ENCODE results near the gene RNGTT.

The RNGTT gene

DNA sequence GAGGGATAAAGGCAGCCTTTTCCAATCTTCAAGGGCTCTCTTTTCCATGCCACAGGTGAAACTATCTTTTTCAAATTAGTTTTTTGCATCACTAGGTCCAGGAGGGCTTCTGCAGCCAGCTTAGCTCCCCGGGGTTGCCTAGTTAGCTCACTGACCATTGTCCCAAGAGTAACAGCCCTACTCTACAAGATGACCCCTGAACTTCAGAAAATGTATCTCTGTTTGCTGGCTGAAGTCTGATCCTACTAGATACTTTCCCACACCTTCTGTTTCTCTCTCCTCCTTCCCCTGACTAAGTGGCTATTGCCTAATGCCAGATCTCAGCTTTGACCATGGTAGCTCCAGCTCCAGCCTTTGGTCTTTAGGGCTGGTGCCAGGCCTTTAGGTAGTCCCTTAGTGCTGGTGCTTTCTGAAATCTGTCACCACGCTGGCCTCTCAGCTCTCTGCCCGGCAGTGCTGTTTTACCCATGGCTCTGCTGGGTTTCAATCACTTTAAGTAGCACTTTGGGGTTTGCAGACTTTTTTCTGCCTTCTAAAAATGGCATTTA, 255.1 kb downstream of the RNGTT start:
- FAIRE-seq: no peak

DNA sequence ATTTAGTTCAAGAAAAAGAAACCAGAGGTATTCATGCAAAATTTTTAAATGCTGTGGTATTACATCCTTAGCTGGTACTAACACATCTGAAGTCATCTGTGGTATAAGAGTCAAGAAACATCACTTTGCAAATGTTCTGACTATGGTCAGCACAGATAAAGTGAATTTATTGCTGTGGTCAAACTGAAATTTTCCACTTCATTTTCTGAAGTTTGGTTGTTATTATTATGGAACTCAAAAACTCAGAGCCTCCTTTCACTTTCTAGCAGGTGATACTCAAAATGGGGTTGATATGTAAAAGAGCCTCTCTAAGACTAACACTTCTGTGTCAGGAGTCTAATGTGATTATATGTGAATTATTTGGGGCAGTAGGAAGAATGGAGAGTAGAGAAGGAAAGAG, 257.8 kb downstream of the RNGTT start:
- FAIRE-seq: no peak

DNA sequence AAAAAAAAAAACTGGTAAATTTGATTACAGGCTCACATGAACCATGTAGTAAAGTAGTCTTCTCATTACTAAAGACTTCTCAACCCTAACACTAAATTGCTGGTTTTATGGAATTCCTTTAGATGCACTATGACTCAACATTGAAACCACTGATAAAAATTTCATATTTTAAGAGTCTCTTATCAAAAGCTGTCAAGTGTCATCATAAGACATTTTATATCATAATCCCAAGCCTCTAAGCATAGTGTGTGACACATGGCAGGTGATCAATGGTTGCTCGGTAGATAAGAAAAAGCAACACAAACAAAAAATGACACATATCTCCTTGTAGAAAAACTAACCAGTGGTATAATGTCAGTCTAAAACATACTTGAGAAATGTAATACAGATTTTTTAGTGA, 258.4 kb downstream of the RNGTT start:
- no peak for FAIRE-seq

DNA sequence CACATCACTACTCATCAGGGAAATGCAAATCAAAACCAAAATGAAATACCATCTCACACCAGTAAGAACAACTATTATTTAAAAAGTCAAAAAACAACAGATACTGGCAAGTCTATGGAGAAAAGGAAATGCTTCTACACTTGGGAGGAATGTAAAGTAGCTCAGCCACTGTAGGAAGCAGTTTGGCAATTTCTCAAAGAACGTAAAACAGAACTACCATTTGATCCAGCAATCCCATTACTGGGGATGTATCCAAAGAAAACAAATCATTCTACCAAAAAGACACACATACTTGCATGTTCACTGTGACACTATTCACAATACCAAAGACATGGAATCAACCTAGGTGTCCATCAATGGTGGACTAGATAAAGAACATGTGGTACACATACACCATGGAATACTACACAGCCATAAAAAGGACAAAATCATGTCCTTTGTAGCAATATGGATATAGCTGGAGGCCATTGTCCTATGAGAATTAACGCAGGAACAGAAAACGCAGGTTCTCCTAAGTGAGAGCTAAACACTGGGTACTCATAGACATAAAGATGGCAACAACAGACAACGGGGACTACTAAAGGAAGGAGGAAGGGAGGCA, 260.4 kb downstream of the RNGTT start:
- FAIRE-seq: no peak

DNA sequence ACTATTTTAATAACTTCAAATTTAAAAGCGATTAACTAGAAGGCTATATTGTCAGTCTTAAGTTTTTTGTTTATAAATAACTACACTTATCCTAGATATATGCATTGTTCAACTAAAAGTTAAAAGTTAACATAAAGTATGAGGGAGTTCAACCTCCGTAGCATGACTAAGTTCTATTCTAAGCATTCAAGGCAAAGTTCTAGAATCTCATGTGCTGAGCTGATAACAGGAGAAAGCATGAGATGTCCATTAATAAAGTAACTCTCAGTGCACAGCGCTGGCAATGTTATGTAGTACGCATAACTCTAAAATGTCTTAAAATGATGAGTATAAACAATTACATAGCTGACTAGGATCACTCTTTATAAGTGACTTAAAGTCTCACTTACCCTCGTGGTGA, 264.8 kb downstream of the RNGTT start:
- FAIRE-seq: peak; percentile 63

DNA sequence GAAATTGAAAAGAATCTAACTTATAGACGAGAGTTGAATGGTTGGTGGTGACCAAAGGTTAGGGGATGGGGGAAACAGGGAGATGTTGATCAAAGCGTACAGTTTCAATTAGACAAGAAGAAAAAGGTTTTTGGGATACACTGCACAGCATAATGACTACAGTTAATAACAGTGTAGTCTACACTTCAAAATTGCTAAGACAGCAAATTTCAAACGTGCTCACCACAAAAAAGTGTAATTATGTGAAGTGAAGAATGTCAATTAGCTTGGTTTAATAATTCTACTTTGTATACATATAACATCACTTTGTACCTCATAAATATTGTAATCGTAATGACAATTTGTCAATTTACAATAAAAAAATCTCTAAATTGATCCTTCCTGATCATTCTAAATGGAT, 267.5 kb downstream of the RNGTT start:
- peak; percentile 28 for FAIRE-seq

DNA sequence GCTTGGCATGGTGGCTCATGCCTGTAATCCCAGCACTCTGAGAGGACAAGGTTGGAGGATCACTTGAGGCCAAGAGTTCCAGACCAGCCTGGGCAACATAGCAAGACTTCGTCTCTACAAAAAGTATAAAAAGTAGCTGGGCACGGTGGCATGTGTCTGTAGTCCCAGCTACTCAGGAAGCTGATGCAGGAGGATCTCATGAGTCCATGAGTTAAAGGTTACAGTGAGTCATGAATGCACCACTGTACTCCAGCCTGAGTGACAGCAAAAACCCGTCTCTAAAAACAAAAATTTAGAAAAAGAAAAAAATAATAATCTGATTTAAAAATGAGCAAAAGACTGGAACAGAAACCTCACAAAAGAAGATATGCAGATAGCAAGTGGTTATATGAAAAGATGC, 279.7 kb downstream of the RNGTT start:
- FAIRE-seq: no peak

DNA sequence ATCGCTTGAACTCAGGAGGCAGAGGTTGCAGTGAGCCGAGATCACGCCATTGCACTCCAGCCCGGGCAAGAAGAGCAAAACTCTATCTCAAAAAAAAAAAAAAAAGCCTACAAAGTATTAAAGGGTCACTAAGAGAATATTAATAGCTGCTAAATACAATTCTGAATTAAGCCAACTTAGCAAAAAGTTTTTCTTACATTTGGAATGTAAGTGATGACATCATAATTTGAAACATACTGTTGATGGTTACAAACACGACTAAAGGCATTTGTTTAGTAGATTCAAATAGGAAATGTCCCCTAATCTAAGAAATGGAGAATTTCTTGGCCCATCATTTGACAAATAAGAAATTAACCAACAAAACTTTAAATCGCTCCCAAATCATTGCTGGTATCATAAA, 282.8 kb downstream of the RNGTT start:
- no peak for FAIRE-seq

DNA sequence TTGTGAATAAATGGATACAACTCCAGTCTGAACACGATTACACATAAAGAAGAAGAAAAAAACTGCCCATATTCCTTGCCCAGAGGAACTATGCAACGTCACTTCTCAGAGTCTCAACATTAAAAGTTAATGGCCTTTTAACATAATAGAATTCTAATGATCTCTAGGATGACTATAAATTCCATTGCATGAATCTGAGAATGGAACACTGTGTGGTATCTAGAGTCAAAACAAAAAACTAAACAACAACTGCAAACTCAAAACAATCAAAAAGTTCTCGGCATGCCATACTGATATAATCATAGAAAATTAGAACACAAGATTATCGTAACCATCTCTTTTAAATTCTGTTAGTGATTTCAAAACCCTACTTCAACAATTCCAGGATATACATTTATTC, 283.6 kb downstream of the RNGTT start:
- no peak for FAIRE-seq

DNA sequence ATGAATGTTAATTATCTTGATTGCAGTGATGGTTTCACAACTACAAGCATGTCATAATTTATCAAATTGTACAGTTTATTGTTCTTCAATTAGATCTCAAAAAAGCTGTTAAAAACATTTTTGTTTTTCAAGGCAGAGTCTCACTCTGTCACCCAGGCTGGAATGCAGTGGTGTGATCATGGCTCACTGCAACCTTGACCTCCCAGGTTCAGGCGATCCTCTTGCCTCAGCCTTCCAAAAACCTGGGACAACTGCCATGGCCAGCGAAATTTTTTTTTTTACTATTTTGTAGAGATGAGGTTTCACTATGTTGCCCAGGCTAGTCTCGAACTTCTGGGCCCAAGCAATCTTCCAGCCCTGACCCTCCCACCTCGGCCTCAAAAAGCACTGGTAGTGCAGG, 286.1 kb downstream of the RNGTT start:
- FAIRE-seq: no peak

DNA sequence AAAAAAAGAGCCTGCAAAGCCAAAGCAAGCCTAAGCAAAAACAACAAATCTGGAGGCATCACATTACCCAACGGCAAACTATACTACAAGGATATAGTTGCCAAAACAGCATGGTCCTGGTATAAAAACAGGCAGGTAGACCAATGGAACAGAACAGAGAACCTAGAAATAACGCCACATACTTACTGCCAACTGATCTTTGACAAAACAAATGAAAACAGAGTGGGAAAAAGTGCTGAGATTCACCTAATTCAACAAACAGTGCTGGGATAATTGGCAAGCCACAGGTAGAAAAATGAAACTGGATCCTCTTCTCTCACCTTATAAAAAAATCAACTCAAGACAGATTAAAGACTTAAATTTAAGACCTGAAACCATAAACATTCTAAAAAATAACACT, 291.8 kb downstream of the RNGTT start:
- FAIRE-seq: no peak

DNA sequence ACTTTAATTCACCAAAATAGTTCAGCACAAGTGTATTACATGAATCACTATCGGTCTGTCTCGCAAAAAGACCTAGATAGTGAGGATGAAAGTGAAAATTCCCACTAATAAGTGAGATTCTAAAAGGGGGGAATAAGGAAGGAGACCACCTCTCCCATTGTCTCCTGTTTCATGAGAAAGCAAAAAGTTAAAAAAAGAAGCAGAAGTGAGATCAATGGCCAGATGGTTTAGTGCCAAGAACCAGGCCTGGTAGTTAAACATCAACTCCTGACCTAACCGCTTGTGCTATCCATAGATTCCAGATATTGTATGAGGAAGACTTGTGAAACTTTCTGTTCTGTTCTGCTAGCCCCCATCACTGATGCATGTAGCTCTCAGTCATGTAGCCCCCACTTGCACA, 293.0 kb downstream of the RNGTT start:
- no peak for FAIRE-seq

DNA sequence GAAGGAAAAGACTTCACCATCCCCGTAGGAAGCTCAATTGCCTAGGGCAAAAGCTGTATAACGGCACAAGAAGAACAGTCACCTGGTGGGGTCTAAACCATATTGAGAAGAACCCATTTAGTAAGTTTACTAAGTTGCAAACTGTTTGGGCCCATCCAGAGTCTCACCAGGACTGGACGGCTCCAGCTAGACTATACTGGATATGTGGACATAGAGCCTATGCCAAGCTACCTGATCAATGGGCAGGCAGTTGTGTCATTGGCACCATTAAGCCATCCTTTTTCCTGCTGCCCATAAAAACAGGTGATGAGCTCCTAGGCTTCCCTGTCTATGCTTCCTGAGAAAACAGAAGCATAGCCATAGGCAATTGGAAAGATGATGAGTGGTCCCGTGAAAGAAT, 293.9 kb downstream of the RNGTT start:
- no peak for FAIRE-seq

DNA sequence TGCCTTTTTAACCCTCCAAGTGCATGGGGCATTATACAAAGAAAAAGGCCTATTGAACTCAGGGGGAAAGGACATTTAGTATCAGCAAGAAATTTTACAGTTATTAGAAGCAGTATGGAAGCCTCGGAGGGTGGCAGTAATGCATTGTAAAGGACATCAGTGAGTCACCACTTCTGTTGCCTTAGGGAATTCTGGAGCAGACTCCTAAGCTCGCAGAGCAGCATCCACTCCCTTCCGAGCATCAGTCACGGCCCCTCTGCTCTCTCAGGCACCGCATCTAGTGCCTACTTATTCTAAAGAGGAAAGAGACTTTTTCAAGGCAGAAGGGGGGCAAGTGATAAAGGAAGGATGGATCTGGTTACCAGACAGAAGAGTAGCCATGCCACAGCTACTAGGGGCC, 296.5 kb downstream of the RNGTT start:
- FAIRE-seq: no peak

DNA sequence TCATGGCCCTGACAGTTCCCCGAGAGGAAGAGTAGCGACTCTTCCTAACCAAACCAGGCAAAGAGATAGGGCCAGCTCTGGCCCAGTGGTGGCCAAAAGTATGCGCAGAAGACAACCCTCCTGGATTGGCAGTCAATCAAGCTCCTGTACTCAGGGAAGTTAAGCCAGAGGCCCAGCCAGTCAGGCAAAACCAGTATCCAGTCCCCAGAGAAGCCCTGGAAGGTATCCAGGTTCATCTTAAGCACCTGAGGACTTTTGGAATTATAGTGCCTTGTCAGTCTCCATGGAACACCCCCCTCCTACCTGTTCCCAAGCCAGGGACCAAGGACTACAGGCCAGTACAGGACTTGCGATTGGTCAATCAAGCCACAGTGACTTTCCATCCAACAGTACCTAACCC, 298.3 kb downstream of the RNGTT start:
- FAIRE-seq: no peak

DNA sequence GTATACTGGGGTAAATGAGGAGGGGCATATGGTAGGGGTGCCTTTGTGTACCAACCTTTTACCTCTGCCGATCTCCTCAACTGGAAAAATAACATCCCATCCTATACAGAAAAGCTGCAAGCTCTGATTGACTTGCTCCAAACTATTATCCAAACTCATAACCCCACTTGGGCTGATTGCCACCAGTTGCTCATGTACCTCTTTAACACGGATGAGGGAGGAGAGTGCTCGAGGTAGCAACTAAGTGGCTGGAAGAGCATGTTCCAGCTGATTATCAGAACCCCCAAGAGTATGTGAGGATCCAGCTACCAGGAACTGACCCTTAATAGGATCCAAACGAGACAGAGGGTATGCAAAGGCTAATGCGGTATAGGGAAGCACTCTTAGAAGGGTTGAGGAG, 299.6 kb downstream of the RNGTT start:
- no peak for FAIRE-seq

DNA sequence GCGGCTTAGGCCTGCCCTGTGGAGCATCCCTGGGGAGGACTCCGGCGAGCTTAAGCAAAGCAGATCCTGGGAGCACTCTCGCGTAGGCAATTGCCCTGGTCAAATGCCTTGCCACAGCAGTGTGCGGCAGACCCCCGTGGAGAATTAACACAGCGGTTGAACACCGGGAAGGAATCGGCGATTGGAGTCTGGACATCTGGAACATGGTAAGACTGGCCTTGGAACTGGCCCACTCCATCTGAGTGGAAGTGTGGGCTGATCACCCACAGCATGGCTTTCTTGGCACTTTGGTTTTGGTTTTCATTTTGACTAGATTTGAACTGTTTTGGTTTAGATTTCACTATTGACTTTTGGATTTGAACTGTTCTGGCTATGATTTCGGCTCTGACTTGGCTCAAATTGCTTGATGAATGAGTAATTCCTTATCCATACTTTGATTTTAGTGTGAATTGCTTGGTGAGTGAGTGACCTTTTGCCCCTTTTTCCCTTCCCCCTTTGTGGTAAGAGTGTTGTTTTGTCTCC, 300.7 kb downstream of the RNGTT start:
- FAIRE-seq: no peak

DNA sequence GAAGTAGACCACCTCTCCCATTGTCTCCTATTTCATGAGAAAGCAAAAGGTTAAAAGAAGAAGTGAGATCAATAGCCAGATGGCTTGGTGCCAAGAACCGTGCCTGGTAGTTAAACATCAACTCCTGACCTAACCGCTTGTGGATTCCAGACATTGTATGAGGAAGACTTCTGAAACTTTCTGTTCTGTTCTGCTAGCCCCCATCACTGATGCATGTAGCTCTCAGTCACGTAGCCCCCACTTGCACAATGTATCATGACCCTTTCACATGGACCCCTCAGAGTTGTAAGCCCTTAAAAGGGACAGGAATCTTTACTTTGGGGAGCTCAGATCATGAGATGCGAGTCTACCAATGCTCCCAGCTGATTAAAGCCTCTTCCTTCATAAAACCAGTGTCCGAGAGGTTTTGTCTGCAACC, 301.2 kb downstream of the RNGTT start:
- FAIRE-seq: no peak

DNA sequence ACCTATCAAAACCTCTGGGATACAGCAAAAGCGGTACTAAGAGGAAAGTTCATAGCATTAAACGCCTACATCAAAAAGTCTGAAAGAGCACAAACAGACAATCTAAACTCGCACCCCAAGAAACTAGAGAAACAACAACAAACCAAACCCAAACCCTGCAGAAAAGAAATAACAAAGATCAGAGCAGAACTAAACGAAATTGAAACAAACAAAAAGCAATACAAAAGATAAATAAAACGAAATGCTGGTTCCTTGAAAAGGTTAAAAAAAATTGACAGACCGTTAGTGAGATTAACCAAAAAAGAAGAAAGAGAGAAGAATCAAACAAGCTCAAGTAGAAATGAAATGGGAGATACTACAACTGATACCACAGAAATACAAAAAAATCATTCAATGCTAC, 302.3 kb downstream of the RNGTT start:
- FAIRE-seq: no peak

DNA sequence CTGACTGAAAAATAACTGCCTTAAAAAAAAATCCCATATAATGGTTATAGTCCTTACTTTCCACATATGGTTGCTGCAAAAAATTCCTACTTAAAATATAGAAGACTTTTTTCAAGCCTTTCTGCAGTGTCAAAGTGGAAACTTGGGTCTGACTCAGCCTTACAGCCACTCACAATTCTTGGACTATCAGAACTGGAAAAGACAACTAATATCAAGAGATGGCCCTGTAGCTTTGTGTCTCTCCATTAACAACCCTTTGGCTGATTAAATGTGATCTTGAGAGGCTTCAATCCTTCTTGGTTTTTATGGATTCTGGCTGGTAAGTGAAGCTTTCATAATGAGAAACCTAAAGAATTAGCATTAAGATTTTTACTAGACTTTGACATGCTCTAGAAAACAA, 307.8 kb downstream of the RNGTT start:
- no peak for FAIRE-seq

DNA sequence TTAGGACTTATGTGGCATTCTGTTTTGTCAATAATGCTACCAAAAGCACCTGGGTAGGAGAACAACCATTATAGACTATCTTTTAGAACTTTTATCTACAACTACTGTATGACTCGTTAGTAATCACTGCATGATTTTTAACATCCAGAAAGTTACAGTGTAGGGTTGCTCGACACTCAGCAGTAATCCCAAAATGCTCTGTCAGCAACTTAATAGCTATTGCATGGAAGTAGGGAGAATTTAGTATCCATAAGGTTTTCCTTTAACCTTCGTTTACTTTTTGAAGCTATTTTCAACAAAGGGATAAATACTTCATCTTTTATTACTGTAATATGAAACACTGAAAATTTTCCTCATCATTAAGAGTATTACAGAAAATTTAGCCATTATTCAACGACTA, 309.5 kb downstream of the RNGTT start:
- FAIRE-seq: no peak

DNA sequence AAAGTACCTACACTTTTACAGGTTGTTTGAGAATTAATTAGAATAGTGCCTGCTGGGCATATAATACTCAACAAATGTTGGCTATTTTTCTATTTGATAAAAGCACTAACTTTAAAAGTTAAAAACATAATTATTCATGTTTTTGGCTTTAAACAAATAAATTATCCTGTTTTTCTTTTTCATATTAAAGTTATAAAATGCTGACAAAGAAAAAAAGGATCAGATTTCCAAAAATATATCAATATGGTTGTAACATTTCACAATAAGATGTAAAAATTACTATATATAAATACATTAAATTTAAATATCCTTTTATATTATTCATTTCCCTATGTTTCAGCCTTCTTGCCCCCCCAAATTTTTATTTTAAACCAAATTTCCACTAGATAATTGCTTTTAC, 312.0 kb downstream of the RNGTT start:
- FAIRE-seq: peak; percentile 42

DNA sequence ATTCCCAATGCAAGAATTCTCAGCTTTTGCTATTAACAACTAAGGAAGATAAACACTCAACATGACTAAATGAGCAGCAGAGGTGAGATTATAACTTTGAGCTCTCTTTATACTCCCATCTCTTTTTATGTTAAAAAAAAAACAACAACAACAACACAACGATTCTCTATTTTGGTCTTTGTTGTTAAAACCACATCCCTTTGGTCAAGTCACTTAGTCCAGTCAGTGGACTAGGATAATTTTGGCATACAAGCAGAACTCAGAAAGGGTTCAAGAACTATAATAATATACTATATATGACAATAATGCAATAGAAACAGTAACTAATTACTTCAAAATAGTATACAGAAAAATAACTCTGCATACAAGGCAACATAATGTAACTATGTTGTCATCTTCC, 312.4 kb downstream of the RNGTT start:
- FAIRE-seq: no peak

DNA sequence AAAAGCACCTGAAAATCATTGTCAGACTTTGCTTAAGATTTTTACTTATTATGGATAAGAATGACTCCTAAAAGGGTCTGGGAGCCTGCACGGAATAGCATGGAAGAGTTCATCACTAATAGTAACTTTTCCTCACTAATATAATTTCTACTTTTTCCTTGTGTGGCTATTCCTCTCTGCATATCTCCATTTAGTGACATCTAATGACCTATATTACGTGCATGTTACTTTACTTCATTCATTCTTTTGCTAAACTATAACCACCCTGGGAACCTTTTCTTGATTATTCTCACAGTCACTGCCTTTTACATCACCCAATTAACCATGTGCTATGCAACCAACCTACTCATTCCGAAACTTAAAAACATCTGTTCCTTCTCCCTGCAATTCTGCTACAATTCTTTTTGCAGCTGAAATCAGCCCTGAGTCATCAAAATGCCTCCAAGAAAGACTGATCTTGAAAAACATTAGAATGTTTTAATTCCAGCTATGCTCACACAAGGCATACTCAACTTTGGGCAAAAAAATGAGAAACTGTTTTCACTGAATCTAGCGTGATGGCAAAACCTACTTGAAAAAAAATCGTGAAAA, 313.3 kb downstream of the RNGTT start:
- no peak for FAIRE-seq

Measured in G401.6 (cell line).